ENCODE data around the gene SARS1.
A peak's percentile ranks its signal among the peaks of the same experiment; 100 is the strongest.

SARS1 gene

GRCh38 chr1:109252893-109253802 is 39.4 kb downstream of the SARS1 start:
- Histone ChIP-seq H3K36me3 (ENCODE audit: control insufficient read depth, insufficient read depth, low read length) (no peaks in the 10 kb centered on the region), H3K27ac (no peak overlapping the region), H3K4me1 (peaks cover 4% of the 10 kb centered on the region), H3K4me3 (ENCODE audit: low read depth, low read length) (no peak overlapping the region), H3K27me3 (ENCODE audit: control insufficient read depth, insufficient read depth, low read length) (no peaks in the 10 kb centered on the region), H3K79me2 (no peaks in the 10 kb centered on the region), H3K9ac (no peak overlapping the region), H3K4me2 (ENCODE audit: low read length) (no peak overlapping the region), H2AFZ (no peak overlapping the region), H3K9me3 (ENCODE audit: control insufficient read depth, low read length) (no peaks in the 10 kb centered on the region)
- no peak for TF ChIP-seq CTCF (IDR thresholded peaks at IDR 0.05)

- no peak overlapping the region for H3K4me3 ChIP-seq (ENCODE audit: low read depth, low read length)
- H3K27ac ChIP-seq: peak overlapping the region; percentile 51
- H2AFZ ChIP-seq: no peak overlapping the region
- H3K4me1 ChIP-seq: peaks cover 4% of the 10 kb centered on the region
- no peaks in the 10 kb centered on the region for H3K27me3 ChIP-seq (ENCODE audit: control insufficient read depth, insufficient read depth, low read length)
- H3K9me3 ChIP-seq (ENCODE audit: control insufficient read depth, low read length): no peaks in the 10 kb centered on the region
- TF ChIP-seq CTCF (IDR thresholded peaks at IDR 0.05): no peak
- no peaks in the 10 kb centered on the region for H3K79me2 ChIP-seq
- H3K9ac ChIP-seq: no peak overlapping the region
- H3K36me3 ChIP-seq (ENCODE audit: control insufficient read depth, insufficient read depth, low read length): no peaks in the 10 kb centered on the region
- H3K4me2 ChIP-seq (ENCODE audit: low read length): no peak overlapping the region
Observed at GRCh38 chr1:109253803-109254620, 40.3 kb downstream of the SARS1 start.

GRCh38 chr1:109254621-109255096 is 40.9 kb downstream of the SARS1 start:
- Histone ChIP-seq H3K27me3 (ENCODE audit: control insufficient read depth, insufficient read depth, low read length) (no peaks in the 10 kb centered on the region), H2AFZ (no peak overlapping the region), H3K4me2 (ENCODE audit: low read length) (no peak overlapping the region), H3K9me3 (ENCODE audit: control insufficient read depth, low read length) (no peaks in the 10 kb centered on the region), H3K79me2 (no peaks in the 10 kb centered on the region), H3K9ac (no peak overlapping the region), H3K4me1 (peaks cover 4% of the 10 kb centered on the region), H3K4me3 (ENCODE audit: low read depth, low read length) (no peak overlapping the region), H3K36me3 (ENCODE audit: control insufficient read depth, insufficient read depth, low read length) (no peaks in the 10 kb centered on the region), H3K27ac (peak overlapping the region; percentile 51)
- TF ChIP-seq CTCF (IDR thresholded peaks at IDR 0.05): no peak

GRCh38 chr1:109255097-109255651 is 41.5 kb downstream of the SARS1 start:
- Histone ChIP-seq H3K4me1 (peaks cover 4% of the 10 kb centered on the region), H2AFZ (no peak overlapping the region), H3K27me3 (ENCODE audit: control insufficient read depth, insufficient read depth, low read length) (no peaks in the 10 kb centered on the region), H3K9me3 (ENCODE audit: control insufficient read depth, low read length) (no peaks in the 10 kb centered on the region), H3K79me2 (no peaks in the 10 kb centered on the region), H3K9ac (no peak overlapping the region), H3K27ac (no peak overlapping the region), H3K4me3 (ENCODE audit: low read depth, low read length) (no peak overlapping the region), H3K4me2 (ENCODE audit: low read length) (no peak overlapping the region), H3K36me3 (ENCODE audit: control insufficient read depth, insufficient read depth, low read length) (no peaks in the 10 kb centered on the region)
- TF ChIP-seq CTCF (IDR thresholded peaks at IDR 0.05): no peak
